HK-2 (cell line): ENCODE results near the gene B4GALT6.

Experiments
- DNase-seq: peaks from one replicate; pipeline ENCODE4 v3.0.0-alpha.2; 2018; ENCODE audit not compliant: unreplicated experiment

Gene B4GALT6

GRCh38 chr18:31633392-31634330 is 50.7 kb downstream of the B4GALT6 start:
- no peak for DNase-seq

GRCh38 chr18:31632356-31632755 is 52.0 kb downstream of the B4GALT6 start:
- DNase-seq, result no peak

GRCh38 chr18:31631526-31631925 is 52.9 kb downstream of the B4GALT6 start:
- no peak for DNase-seq

- DNase-seq, result no peak
Observed at GRCh38 chr18:31630549-31630948, 53.8 kb downstream of the B4GALT6 start.

GRCh38 chr18:31626409-31626808 is 58.0 kb downstream of the B4GALT6 start:
- DNase-seq, result no peak

- DNase-seq, result no peak
Observed at GRCh38 chr18:31624892-31625640, 59.3 kb downstream of the B4GALT6 start.

- DNase-seq, result no peak
Observed at GRCh38 chr18:31619291-31619690, 65.1 kb downstream of the B4GALT6 start.

GRCh38 chr18:31618801-31619200 is 65.6 kb downstream of the B4GALT6 start:
- DNase-seq, result no peak

- no peak for DNase-seq
Observed at GRCh38 chr18:31617031-31617717, 67.2 kb downstream of the B4GALT6 start.

- no peak for DNase-seq
Observed at GRCh38 chr18:31616586-31616985, 67.8 kb downstream of the B4GALT6 start.

- no peak for DNase-seq
Observed at GRCh38 chr18:31614044-31614443, 70.3 kb downstream of the B4GALT6 start.

GRCh38 chr18:31612124-31612523 is 72.3 kb downstream of the B4GALT6 start:
- DNase-seq, result no peak

- no peak for DNase-seq
Observed at GRCh38 chr18:31611511-31611910, 72.9 kb downstream of the B4GALT6 start.

GRCh38 chr18:31610286-31611205 is 73.8 kb downstream of the B4GALT6 start:
- DNase-seq, result no peak

GRCh38 chr18:31609886-31610285 is 74.5 kb downstream of the B4GALT6 start:
- DNase-seq, result no peak

- DNase-seq, result no peak
Observed at GRCh38 chr18:31607384-31607783, 77.0 kb downstream of the B4GALT6 start.

GRCh38 chr18:31606265-31606664 is 78.1 kb downstream of the B4GALT6 start:
- no peak for DNase-seq

- DNase-seq, result peak; percentile 14
Observed at GRCh38 chr18:31603315-31603714, 81.1 kb downstream of the B4GALT6 start.

GRCh38 chr18:31598021-31598805 is 86.2 kb downstream of the B4GALT6 start:
- DNase-seq, result no peak
